ENCODE data around the gene FOXD3. TPM values are rescaled to one million over a fixed set of nuclear protein-coding genes. Genes with fewer than 3 reads are reported as not detected.

The FOXD3 gene
- total RNA-seq, 1 donor: not detected

GRCh38 chr1:63281753-63282152, 40.6 kb upstream of the FOXD3 start:
- no peak overlapping the region for H3K4me3 ChIP-seq (ENCODE audit: low read depth, low read length)
- DNase-seq (ENCODE audit: low read depth): no peak
- TF ChIP-seq CTCF (IDR thresholded peaks at IDR 0.05; ENCODE audit: insufficient read depth, low read depth, low read length): no peak

GRCh38 chr1:63289135-63289534, 33.2 kb upstream of the FOXD3 start:
- no peak overlapping the region for H3K4me3 ChIP-seq (ENCODE audit: low read depth, low read length)
- no peak for DNase-seq (ENCODE audit: low read depth)
- TF ChIP-seq CTCF (IDR thresholded peaks at IDR 0.05; ENCODE audit: insufficient read depth, low read depth, low read length): no peak

GRCh38 chr1:63294803-63295594, 27.4 kb upstream of the FOXD3 start:
- no peak for DNase-seq (ENCODE audit: low read depth)
- no peak for TF ChIP-seq CTCF (IDR thresholded peaks at IDR 0.05; ENCODE audit: insufficient read depth, low read depth, low read length)
- no peak overlapping the region for H3K4me3 ChIP-seq (ENCODE audit: low read depth, low read length)

GRCh38 chr1:63304410-63304809, 18.0 kb upstream of the FOXD3 start:
- TF ChIP-seq CTCF (IDR thresholded peaks at IDR 0.05; ENCODE audit: insufficient read depth, low read depth, low read length): no peak
- H3K4me3 ChIP-seq (ENCODE audit: low read depth, low read length): no peak overlapping the region
- DNase-seq (ENCODE audit: low read depth): no peak

- H3K4me3 ChIP-seq (ENCODE audit: low read depth, low read length): no peak overlapping the region
- no peak for TF ChIP-seq CTCF (IDR thresholded peaks at IDR 0.05; ENCODE audit: insufficient read depth, low read depth, low read length)
- DNase-seq (ENCODE audit: low read depth): no peak
Measured at GRCh38 chr1:63305043-63305442, 17.3 kb upstream of the FOXD3 start.

- DNase-seq (ENCODE audit: low read depth): no peak
- TF ChIP-seq CTCF (IDR thresholded peaks at IDR 0.05; ENCODE audit: insufficient read depth, low read depth, low read length): no peak
- no peak overlapping the region for H3K4me3 ChIP-seq (ENCODE audit: low read depth, low read length)
Measured at GRCh38 chr1:63307196-63307794, 15.1 kb upstream of the FOXD3 start.

Measured in fibroblast of villous mesenchyme (primary cell).